Endothelial cell of umbilical vein (primary cell): ENCODE measurements around the gene HCFC1R1. TPM values are rescaled to one million over a fixed set of nuclear protein-coding genes. Genes with fewer than 3 reads are reported as not detected.

ENCODE experiments used
- BruUV-seq: library from RNA; stranded (reverse); fragments of 400-500 nt; replicated peaks from 2 replicates; lab custom pipeline; 2021; lab: Mats Ljungman, UMichigan
- CTCF ChIA-PET: fragments of 300-600, 350-600 bp; sonication (Branson Sonifier 250); formaldehyde crosslinking; loops from one replicate; lab custom pipeline; 2021; ENCODE audit warnings: antibody characterized with exemption, inconsistent platforms; lab: Charles Lee
- POLR2A ChIA-PET: fragments of 300-600, 350-600 bp; sonication (Branson Sonifier 250); formaldehyde crosslinking; loops from one replicate; lab custom pipeline; 2021; ENCODE audit warnings: antibody characterized with exemption, inconsistent platforms; lab: Charles Lee
- DNase-seq: peaks from one replicate; pipeline ENCODE4 v3.0.0-alpha.2; 2011; ENCODE audit warnings: low read depth, low spot score
- FAIRE-seq: peaks from 2 replicates; lab custom pipeline; 2011; peaks lifted over from hg19 to GRCh38; lab: Jason Lieb, UNC
- H2AFZ ChIP-seq: 2 replicates; pipeline ENCODE4 v1.6.0; 2012; ENCODE audit warnings: low read depth, low read length, control low read depth, inconsistent platforms
- H3K27ac ChIP-seq: 2 replicates; pipeline ENCODE4 v1.5.1; 2011; ENCODE audit warnings: low read depth, mild to moderate bottlenecking, control low read depth, low read length, moderate library complexity; ENCODE audit not compliant: insufficient read depth
- H3K27me3 ChIP-seq, 2 experiments: 2 replicates each; pipeline versions ENCODE4 v1.6.0 to v1.6.1; 2011; ENCODE audit warnings: low read length in 2 of 2, mixed read lengths in 1 of 2; ENCODE audit not compliant: control insufficient read depth in 2 of 2, insufficient read depth in 2 of 2
- H3K36me3 ChIP-seq, 2 experiments: 2 replicates in 1 of 2; 3 replicates in 1 of 2; pipeline ENCODE4 v1.5.1; 2011; ENCODE audit warnings: low read length in 2 of 2, mild to moderate bottlenecking in 1 of 2, moderate library complexity in 1 of 2; ENCODE audit not compliant: control insufficient read depth in 2 of 2, insufficient read depth in 2 of 2; ENCODE audit errors: extremely low read depth in 1 of 2
- H3K4me1 ChIP-seq: 3 replicates; pipeline ENCODE4 v1.5.1; 2011; ENCODE audit warnings: mild to moderate bottlenecking, low read length; ENCODE audit not compliant: control insufficient read depth, insufficient read depth; ENCODE audit errors: extremely low read depth
- H3K4me2 ChIP-seq: 2 replicates; pipeline ENCODE4 v1.6.1; 2011; ENCODE audit warnings: low read length, control low read depth, mixed read lengths; ENCODE audit not compliant: insufficient read depth
- H3K4me3 ChIP-seq, 3 experiments: fragments of 200-600 bp in 1 of 3; sonication (generic), shearing (Covaris generic) in 1 of 3; replicated peaks in 1 of 3; 2 replicates each; pipeline ENCODE4 v1.5.1; 2011 to 2016; ENCODE audit warnings: control low read depth in 3 of 3, low read length in 3 of 3, mild to moderate bottlenecking in 2 of 3, inconsistent platforms in 1 of 3, low read depth in 1 of 3, moderate library complexity in 1 of 3; ENCODE audit not compliant: insufficient read depth in 1 of 3
- H3K79me2 ChIP-seq: 2 replicates; pipeline ENCODE4 v1.6.0; 2012; ENCODE audit warnings: low read length, inconsistent platforms; ENCODE audit not compliant: control insufficient read depth, insufficient read depth
- H3K9ac ChIP-seq: replicated peaks from 2 replicates; pipeline ENCODE3; 2011; ENCODE audit warnings: low read length, control low read depth; ENCODE audit not compliant: insufficient read depth; ENCODE audit errors: extremely low read depth
- H3K9me1 ChIP-seq: replicated peaks from 3 replicates; pipeline ENCODE4 v1.6.0; 2011; ENCODE audit warnings: mild to moderate bottlenecking, low read length; ENCODE audit not compliant: control insufficient read depth, insufficient read depth; ENCODE audit errors: extremely low read depth
- H3K9me3 ChIP-seq: replicated peaks from 2 replicates; pipeline ENCODE4 v1.5.1; 2012; ENCODE audit warnings: low read length, inconsistent platforms; ENCODE audit not compliant: control insufficient read depth, insufficient read depth
- H4K20me1 ChIP-seq: replicated peaks from 2 replicates; pipeline ENCODE3; 2011; ENCODE audit warnings: mild to moderate bottlenecking, low read length; ENCODE audit not compliant: control insufficient read depth, insufficient read depth; ENCODE audit errors: extremely low read depth
- CTCF ChIP-seq, 2 donors: IDR thresholded peaks; 1 replicate in 1 of 2; 2 replicates in 1 of 2; pipeline ENCODE4 v1.5.1; 2011; ENCODE audit warnings: low read length in 2 of 2, mild to moderate bottlenecking in 2 of 2, moderate library complexity in 2 of 2, control low read depth in 1 of 2, inconsistent platforms in 1 of 2, low read depth in 1 of 2; ENCODE audit not compliant: insufficient read depth in 1 of 2; ENCODE audit errors: extremely low read depth in 1 of 2
- EZH2 ChIP-seq: IDR thresholded peaks from 2 replicates; pipeline ENCODE4 v1.6.1; 2012; ENCODE audit warnings: borderline replicate concordance, low read depth, mild to moderate bottlenecking, moderate library complexity, low read length, inconsistent platforms; ENCODE audit not compliant: severe bottlenecking
- GATA2 ChIP-seq: IDR thresholded peaks from 2 replicates; pipeline ENCODE4 v1.7.0; 2011; ENCODE audit warnings: low read depth, mild to moderate bottlenecking, moderate library complexity, mixed read lengths, low read length; ENCODE audit not compliant: insufficient read length, insufficient read depth
- MYC ChIP-seq: IDR thresholded peaks from one replicate; pipeline ENCODE4 v1.6.1; 2011; ENCODE audit warnings: mild to moderate bottlenecking, low read depth, low read length
- POLR2A ChIP-seq: IDR thresholded peaks from 2 replicates; pipeline ENCODE4 v1.6.1; 2012; ENCODE audit warnings: low read depth, mild to moderate bottlenecking, control low read depth, low read length
- POLR2AphosphoS5 ChIP-seq: IDR thresholded peaks from 2 replicates; pipeline ENCODE4 v1.6.1; 2012; ENCODE audit warnings: low read depth, mild to moderate bottlenecking, control low read depth, low read length, moderate library complexity; ENCODE audit not compliant: insufficient read depth
- dilution Hi-C: fragments of 300-500 bp; cut with MboI; formaldehyde crosslinking; loops from one replicate; pipeline ENCODE4 v1.15.0; 2019; ENCODE audit warnings: low sequenced_read_pairs; ENCODE audit not compliant: extremely low pct_ligation_motif_present
- intact Hi-C: fragments of 100-400 bp; cut with micrococcal nuclease; formaldehyde crosslinking; loops from one replicate; pipeline ENCODE4 v1.10.0; 2022
- polyA plus RNA-seq, 4 experiments: library from polyadenylated mRNA; depleted of rRNA in 3 of 4; stranded (reverse) in 3 of 4; unstranded in 1 of 4; fragments of >200 nt; gene quantifications; 2 replicates each; pipeline versions ENCODE4 v1.2.1 to v1.2.3, GENCODE V29; 2011 to 2012; ENCODE audit warnings: missing spikeins in 1 of 4
- total RNA-seq: library from RNA; stranded (reverse); gene quantifications from 2 replicates; pipeline ENCODE4 v1.2.3, GENCODE V29; 2021

Gene HCFC1R1
- total and polyA plus RNA-seq, 2 donors (not counting 3 experiments of a cell fraction or from before 2014, with no cell fraction given), result 28.7 to 49.3 TPM

DNA sequence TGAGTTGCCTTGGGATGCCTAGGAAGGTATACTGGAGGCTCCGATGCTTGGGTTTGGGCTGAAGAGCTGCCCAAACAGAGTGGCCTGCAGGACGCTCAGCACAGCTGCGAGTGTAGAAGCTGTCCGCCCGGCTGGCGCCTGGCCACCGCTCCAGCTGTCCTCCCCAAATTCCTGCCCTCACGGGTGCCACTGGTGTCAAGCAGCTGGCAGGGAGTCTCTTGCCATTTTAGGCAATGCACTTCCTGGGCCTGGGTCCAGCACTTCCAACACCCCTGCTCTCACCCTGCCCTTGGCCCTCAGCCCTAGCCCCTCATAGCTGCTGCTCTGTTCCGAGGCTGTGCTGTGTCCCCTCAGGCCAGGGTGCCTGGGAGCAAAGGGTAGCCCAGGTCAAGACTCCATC, 38.3 kb downstream of the HCFC1R1 start:
- intact Hi-C loops (no loop called here), dilution Hi-C loops (no loop called here)
- H3K9ac ChIP-seq, result no peak overlapping the region
- DNase-seq (no peak), FAIRE-seq (no peak)
- H3K79me2 ChIP-seq, result no peaks in the 10 kb centered on the region
- H3K4me3 ChIP-seq, result no peak overlapping the region
- no peak overlapping the region for H2AFZ ChIP-seq
- H3K4me2 ChIP-seq, result no peak overlapping the region
- CTCF ChIA-PET, result interaction anchor here (1.4 kb wide), 1 partner anchor 43 kb away, joined by 3 read pairs; no protein-coding TSS in a partner anchor
- POLR2A ChIA-PET, result no interaction called here
- no peaks in the 10 kb centered on the region for H4K20me1 ChIP-seq
- no peaks in the 10 kb centered on the region for H3K9me3 ChIP-seq
- H3K27ac ChIP-seq, result no peak overlapping the region
- BruUV-seq, result no TSS peak
- no peaks in the 10 kb centered on the region for H3K36me3 ChIP-seq
- no peaks in the 10 kb centered on the region for H3K9me1 ChIP-seq
- H3K4me1 ChIP-seq, result peaks cover 5% of the 10 kb centered on the region
- no peak for TF ChIP-seq MYC
- TF ChIP-seq CTCF (IDR thresholded peaks at IDR 0.05; ENCODE audit: extremely low read depth in 1 of 2, insufficient read depth in 1 of 2, low read depth in 1 of 2, low read length in 2 of 2), result no peak
- peaks cover 0 to 5% of the 10 kb centered on the region in 2 experiments for H3K27me3 ChIP-seq

DNA sequence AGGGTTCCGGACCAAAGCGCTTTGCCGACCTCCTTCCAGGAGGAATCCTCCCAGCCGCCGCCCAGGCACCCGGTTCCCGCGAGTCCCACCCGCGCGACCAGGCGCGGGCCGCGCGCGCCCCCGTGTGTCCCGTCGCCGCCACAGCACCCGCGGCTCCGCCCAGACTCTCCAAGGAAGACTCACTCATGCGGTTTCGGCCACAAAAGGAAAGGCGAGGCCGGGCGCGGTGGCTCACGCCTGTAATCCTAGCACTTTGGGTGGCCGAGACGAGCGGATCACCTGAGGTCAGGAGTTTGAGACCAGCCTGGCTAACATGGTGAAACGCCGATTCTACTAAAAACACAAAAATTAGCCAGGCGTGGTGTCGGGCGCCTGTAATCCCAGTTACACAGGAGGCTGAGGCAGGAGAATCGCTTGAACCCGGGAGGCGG, 40.0 kb downstream of the HCFC1R1 start:
- H3K27me3 ChIP-seq, result no peaks in the 10 kb centered on the region
- POLR2A ChIA-PET, result no interaction called here
- DNase-seq, result peak; percentile 76
- peaks cover 10% of the 10 kb centered on the region for H3K4me1 ChIP-seq
- BruUV-seq, result no TSS peak
- no peak overlapping the region for H3K27ac ChIP-seq
- TF ChIP-seq GATA2, result no peak
- TF ChIP-seq CTCF (IDR thresholded peaks at IDR 0.05; ENCODE audit: extremely low read depth in 1 of 2, insufficient read depth in 1 of 2, low read depth in 1 of 2, low read length in 2 of 2), result peak; percentile 81 to 91
- TF ChIP-seq POLR2AphosphoS5, result peak; percentile 74
- TF ChIP-seq EZH2, result no peak
- no peak for TF ChIP-seq POLR2A
- H3K4me2 ChIP-seq, result peak overlapping the region; percentile 17
- no peaks in the 10 kb centered on the region for H3K9me3 ChIP-seq
- H3K4me3 ChIP-seq, result no peak overlapping the region
- CTCF ChIA-PET, result interaction anchor here (1.0 to 1.7 kb wide), 2 partner anchors 22 to 48 kb away, joined by 3 to 4 read pairs; no protein-coding TSS in a partner anchor
- H4K20me1 ChIP-seq, result no peaks in the 10 kb centered on the region
- H3K9me1 ChIP-seq, result no peaks in the 10 kb centered on the region
- H3K79me2 ChIP-seq, result peaks cover 5% of the 10 kb centered on the region
- intact Hi-C loops (no loop called here), dilution Hi-C loops (no loop called here)
- H3K36me3 ChIP-seq, result no peaks in the 10 kb centered on the region
- H2AFZ ChIP-seq, result peak overlapping the region; percentile 54
- no peak overlapping the region for H3K9ac ChIP-seq
- peak; percentile 88 for FAIRE-seq
